Measurements from ENCODE around the gene SLC13A2. TPM values are rescaled to one million over a fixed set of nuclear protein-coding genes. Genes with fewer than 3 reads are reported as not detected.
A peak's percentile ranks its signal among the peaks of the same experiment; 100 is the strongest.
"Not testable (repeated sequence)": the region's sequence is repeated elsewhere in the genome, so short reads cannot be mapped to it uniquely, and the experiment has no call there.

SLC13A2 gene
- total RNA-seq, 6 donors from 2014 or later, result 0.10 to 0.61 (median 0.14) TPM; not detected in 3

- no peaks in the 10 kb centered on the region for H3K9me3 ChIP-seq
Observed at GRCh38 chr17:28518578-28518977, 45.1 kb downstream of the SLC13A2 start.

GRCh38 chr17:28519236-28519635, 45.8 kb downstream of the SLC13A2 start:
- H3K27ac ChIP-seq, result no peak overlapping the region
- H3K9me3 ChIP-seq, result no peaks in the 10 kb centered on the region
- no peaks in the 10 kb centered on the region for H3K4me1 ChIP-seq
- no peaks in the 10 kb centered on the region for H3K36me3 ChIP-seq
- no peak for TF ChIP-seq POLR2A (IDR thresholded peaks at IDR 0.05)
- TF ChIP-seq, protein P1, sequence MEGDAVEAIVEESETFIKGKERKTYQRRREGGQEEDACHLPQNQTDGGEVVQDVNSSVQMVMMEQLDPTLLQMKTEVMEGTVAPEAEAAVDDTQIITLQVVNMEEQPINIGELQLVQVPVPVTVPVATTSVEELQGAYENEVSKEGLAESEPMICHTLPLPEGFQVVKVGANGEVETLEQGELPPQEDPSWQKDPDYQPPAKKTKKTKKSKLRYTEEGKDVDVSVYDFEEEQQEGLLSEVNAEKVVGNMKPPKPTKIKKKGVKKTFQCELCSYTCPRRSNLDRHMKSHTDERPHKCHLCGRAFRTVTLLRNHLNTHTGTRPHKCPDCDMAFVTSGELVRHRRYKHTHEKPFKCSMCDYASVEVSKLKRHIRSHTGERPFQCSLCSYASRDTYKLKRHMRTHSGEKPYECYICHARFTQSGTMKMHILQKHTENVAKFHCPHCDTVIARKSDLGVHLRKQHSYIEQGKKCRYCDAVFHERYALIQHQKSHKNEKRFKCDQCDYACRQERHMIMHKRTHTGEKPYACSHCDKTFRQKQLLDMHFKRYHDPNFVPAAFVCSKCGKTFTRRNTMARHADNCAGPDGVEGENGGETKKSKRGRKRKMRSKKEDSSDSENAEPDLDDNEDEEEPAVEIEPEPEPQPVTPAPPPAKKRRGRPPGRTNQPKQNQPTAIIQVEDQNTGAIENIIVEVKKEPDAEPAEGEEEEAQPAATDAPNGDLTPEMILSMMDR (IDR thresholded peaks at IDR 0.05), result no peak
- TF ChIP-seq POLR2AphosphoS5 (IDR thresholded peaks at IDR 0.05), result no peak
- no peak for TF ChIP-seq EP300 (IDR thresholded peaks at IDR 0.05)
- WGBS, 2 donors, result 44 to 70% methylated on average over 5 of the region's 5 CpGs
- ATAC-seq (ENCODE audit: low FRiP score in 2 of 2), result no peak
- no peak overlapping the region for H3K4me3 ChIP-seq
- H3K27me3 ChIP-seq, result no peaks in the 10 kb centered on the region
- no peak for DNase-seq

More at GRCh38 chr17:28518578-28518977, 45.1 kb downstream of the SLC13A2 start:
- DNase-seq (no peak), ATAC-seq (ENCODE audit: low FRiP score in 2 of 2) (no peak)
- TF ChIP-seq, protein P1 (IDR thresholded peaks at IDR 0.05), result no peak
- TF ChIP-seq EP300 (IDR thresholded peaks at IDR 0.05), result no peak
- TF ChIP-seq POLR2A (IDR thresholded peaks at IDR 0.05), result no peak
- no peak for TF ChIP-seq POLR2AphosphoS5 (IDR thresholded peaks at IDR 0.05)
- 87 to 92% methylated on average over 7 of the region's 7 CpGs for WGBS, 2 donors
- Histone ChIP-seq H3K27ac (no peak overlapping the region), H3K4me3 (no peak overlapping the region), H3K36me3 (no peaks in the 10 kb centered on the region), H3K4me1 (no peaks in the 10 kb centered on the region), H3K27me3 (no peaks in the 10 kb centered on the region)

DNA sequence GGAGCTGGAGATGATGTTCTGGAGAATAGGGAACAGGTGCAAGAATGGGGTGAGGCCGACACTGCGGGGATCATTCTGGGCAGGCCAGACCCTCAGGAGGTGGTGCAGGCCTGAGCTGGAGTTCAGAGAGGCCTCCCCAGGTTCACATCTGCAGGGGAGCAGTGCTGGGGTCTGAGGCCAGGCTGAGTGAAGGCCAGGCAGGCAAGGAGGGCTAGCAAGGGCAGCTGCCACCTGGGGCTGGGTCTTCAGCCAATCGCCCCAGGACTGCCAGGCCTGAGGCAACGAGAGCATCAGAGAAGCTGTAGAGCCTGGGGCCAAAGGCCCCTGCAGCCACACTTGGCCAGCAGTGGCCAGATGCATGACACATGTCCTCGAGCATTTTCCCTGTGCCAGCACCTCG, 47.2 kb downstream of the SLC13A2 start:
- WGBS, 2 donors, result 60 to 86% methylated on average over 2 to 5 of the region's 6 CpGs
- Histone ChIP-seq H3K4me3 (no peak overlapping the region), H3K27ac (no peak overlapping the region), H3K9me3 (no peaks in the 10 kb centered on the region), H3K36me3 (no peaks in the 10 kb centered on the region), H3K27me3 (no peaks in the 10 kb centered on the region), H3K4me1 (peaks cover 0 to 9% (median 6%) of the 10 kb centered on the region in 4 donors)
- TF ChIP-seq POLR2A (IDR thresholded peaks at IDR 0.05), result no peak
- TF ChIP-seq, protein P1 (IDR thresholded peaks at IDR 0.05), result no peak
- no peak for TF ChIP-seq EP300 (IDR thresholded peaks at IDR 0.05)
- TF ChIP-seq POLR2AphosphoS5 (IDR thresholded peaks at IDR 0.05), result no peak
- ATAC-seq (ENCODE audit: low FRiP score in 2 of 2), result no peak
- peak in 1 of 2 donors; percentile 33 for DNase-seq

- no peak overlapping the region for H3K4me3 ChIP-seq
- no peak for TF ChIP-seq POLR2AphosphoS5 (IDR thresholded peaks at IDR 0.05)
- TF ChIP-seq, protein P1 (IDR thresholded peaks at IDR 0.05), result no peak
- TF ChIP-seq POLR2A (IDR thresholded peaks at IDR 0.05), result no peak
- TF ChIP-seq EP300 (IDR thresholded peaks at IDR 0.05), result no peak
- WGBS, 2 donors, result 58 to 87% methylated on average over 6 to 20 of the region's 21 CpGs
- ATAC-seq (ENCODE audit: low FRiP score in 2 of 2), result no peak
- DNase-seq, result peak in 1 of 2 donors; percentile 68
- peaks cover 0 to 17% (median 10%) of the 10 kb centered on the region in 4 donors for H3K4me1 ChIP-seq
- H3K9me3 ChIP-seq, result no peaks in the 10 kb centered on the region
- H3K27me3 ChIP-seq, result no peaks in the 10 kb centered on the region
- H3K36me3 ChIP-seq, result no peaks in the 10 kb centered on the region
- no peak overlapping the region for H3K27ac ChIP-seq
Observed at GRCh38 chr17:28521311-28522085, 48.1 kb downstream of the SLC13A2 start.

DNA sequence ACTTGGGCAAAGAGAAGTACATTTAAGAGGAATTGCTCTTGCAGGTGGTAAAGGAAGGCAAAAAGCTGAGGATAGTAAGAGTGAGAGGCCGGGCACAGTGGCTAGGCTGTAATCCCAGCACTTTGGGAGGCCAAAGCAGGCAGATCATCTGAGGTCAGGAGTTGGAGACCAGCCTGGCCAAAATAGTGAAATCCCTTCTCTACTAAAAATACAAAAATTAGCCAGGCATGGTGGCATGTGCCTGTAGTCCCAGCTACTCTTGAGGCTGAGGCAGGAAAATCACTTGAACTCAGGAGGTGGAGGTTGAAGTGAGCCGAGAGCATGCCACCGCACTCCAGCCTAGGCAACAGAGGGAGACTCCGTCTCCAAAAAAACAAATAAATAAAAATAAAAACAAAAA, 48.8 kb downstream of the SLC13A2 start:
- not testable (repeated sequence) for DNase-seq; H3K9me3 ChIP-seq; H3K27ac ChIP-seq; H3K4me3 ChIP-seq; ATAC-seq (ENCODE audit: low FRiP score in 2 of 2); H3K27me3 ChIP-seq; H3K36me3 ChIP-seq
- 78 to 86% methylated on average over 4 of the region's 4 CpGs for WGBS, 2 donors
- peaks cover 0 to 22% (median 12%) of the 10 kb centered on the region in 4 donors for H3K4me1 ChIP-seq

All from upper lobe of left lung (tissue), 6 donors.